Bladder microvascular endothelial cell (primary cell): ENCODE data around the gene GPR31. TPM values are rescaled to one million over a fixed set of nuclear protein-coding genes. Genes with fewer than 3 reads are reported as not detected.

Experiments
- total RNA-seq: library from RNA; depleted of rRNA; stranded (reverse); fragments of >200 nt; gene quantifications from 2 replicates; pipeline ENCODE4 v1.2.3, GENCODE V29; 2014

Gene GPR31
- total RNA-seq = not detected in 2 replicates

GRCh38 chr6:167157863-167158262 is at the start of gene GPR31:
Gene GPR31 (minus strand): TSS chr6:167157980. CDS start chr6:167157831, 149 bp downstream.

GRCh38 chr6:167122827-167123657 is 34.7 kb downstream of the GPR31 start, which contains the start of gene CCR6:
Gene CCR6 (plus strand): TSS chr6:167123096. CDS start chr6:167136135, 13,039 bp downstream.

Other genes with a start within 250 kb of the GPR31 start
- gene RNASET2, start 201.4 kb downstream of the GPR31 start, total RNA-seq = 9.7 and 11.1 TPM in 2 replicates
- 11.7 and 16.4 TPM in 2 replicates for gene CEP43, start 158.6 kb downstream of the GPR31 start, total RNA-seq
- not detected in 2 replicates for gene CCR6, start 34.9 kb downstream of the GPR31 start, total RNA-seq
- gene UNC93A, start 133.3 kb upstream of the GPR31 start, total RNA-seq = not detected in 2 replicates
- gene TTLL2, start 167.1 kb upstream of the GPR31 start, total RNA-seq = not detected in 2 replicates